GM19099 (cell line): ENCODE measurements around the gene TTC12.

Experiments used
- POLR2A ChIP-seq: IDR thresholded peaks from 3 replicates; pipeline ENCODE4 v1.6.1; 2011; ENCODE audit warnings: low read depth; ENCODE audit not compliant: insufficient read length; ENCODE audit errors: extremely low read depth

The TTC12 gene

DNA sequence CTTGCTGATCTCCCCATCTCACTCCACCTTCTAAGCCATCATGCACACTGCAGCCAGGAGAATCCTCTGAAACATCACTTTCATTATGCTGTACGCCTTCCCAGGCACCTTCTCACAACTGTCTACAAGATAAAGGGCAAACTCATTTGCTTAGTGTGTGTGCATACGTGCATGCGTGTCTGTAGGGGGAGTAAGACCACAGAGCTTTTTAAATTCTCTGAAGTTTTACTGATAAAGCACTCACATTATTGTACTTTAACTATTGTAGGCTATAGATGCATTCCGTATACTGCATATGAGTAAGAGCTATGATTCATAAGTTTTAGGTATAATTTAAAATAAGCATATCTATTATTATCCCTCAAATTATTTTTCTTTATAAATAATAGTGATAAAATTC, 57.9 kb downstream of the TTC12 start:
- TF ChIP-seq POLR2A, result no peak

DNA sequence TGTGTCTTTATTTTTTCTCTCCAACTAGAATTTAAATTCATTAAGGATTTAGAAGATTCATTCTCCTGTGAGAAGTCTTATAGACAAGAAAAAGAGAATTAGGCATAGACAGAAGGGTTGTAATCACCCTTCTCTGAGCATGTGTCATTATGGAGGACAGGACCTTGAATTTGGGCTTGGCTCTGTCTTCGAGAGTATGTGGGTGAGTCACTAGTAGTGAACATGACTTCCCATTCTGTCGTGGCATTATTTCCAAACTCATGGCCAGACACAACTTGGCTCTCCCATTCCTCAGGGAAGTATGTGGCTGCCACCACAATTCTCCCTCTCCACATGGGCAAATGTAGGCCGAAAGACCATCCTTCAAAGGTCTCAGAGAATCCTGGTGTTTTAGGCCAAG, 58.9 kb downstream of the TTC12 start:
- TF ChIP-seq POLR2A, result no peak

- no peak for TF ChIP-seq POLR2A
Observed at GRCh38 chr11:113373981-113374560, 59.7 kb downstream of the TTC12 start.

DNA sequence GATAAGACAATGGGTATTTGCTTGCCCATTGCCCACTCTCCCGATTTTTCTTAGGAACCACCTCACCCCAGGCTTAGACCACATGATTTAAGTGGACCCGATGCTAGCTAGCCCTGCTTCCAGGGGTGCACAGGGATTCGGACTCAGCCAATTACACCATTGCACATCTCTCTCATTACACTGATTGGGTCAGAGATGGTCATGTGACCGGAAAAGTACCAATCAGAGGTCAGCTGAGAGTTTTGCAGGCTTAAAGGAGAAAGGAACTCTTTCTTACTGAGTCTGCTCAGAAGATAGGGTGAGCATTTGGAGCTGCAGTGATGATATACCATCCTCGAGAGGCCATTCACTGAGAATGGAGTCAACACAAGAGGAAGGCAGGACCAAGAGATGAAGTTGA, 61.0 kb downstream of the TTC12 start:
- no peak for TF ChIP-seq POLR2A

- TF ChIP-seq POLR2A, result no peak
Observed at GRCh38 chr11:113376156-113376555, 61.8 kb downstream of the TTC12 start.

GRCh38 chr11:113377681-113378412, 63.5 kb downstream of the TTC12 start:
- TF ChIP-seq POLR2A, result no peak

DNA sequence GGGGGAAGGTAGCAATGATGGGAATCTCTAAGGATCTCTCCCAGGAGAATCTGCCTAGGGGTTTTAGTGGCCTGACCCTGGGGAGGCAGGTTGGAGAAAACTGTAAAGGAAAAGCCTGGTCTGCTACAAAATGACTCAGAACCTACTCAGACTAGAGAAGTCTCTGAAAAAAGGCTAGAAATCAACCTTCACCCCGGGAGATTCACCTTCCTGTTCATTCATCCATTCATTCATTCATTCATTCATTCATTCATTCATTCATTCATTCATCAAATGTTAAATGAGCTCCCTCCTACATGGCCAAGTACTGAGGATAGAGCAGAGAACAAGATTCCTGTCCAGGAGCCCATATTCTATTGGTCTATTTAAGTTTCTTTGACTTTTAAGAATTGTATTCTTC, 64.3 kb downstream of the TTC12 start:
- no peak for TF ChIP-seq POLR2A

DNA sequence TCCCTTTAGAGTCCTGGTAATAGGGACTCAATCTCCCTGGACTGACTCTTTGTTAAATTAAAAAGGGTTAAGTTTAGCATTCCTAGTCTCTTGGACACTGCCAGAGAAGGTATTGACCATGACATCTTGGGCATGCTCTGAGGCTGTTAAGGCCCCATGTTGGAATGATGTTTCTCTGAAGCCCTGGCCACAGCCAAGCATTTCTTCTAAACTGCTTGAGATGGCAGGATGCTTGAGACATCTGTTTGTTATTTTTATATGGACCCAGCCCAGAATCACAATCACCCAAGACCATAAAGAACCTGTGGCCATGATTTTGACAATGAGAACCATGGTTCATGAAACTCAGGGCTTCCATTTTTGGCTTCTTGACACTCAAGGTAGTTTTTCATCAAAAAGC, 67.7 kb downstream of the TTC12 start:
- no peak for TF ChIP-seq POLR2A

GRCh38 chr11:113384551-113384950, 70.2 kb downstream of the TTC12 start:
- no peak for TF ChIP-seq POLR2A

DNA sequence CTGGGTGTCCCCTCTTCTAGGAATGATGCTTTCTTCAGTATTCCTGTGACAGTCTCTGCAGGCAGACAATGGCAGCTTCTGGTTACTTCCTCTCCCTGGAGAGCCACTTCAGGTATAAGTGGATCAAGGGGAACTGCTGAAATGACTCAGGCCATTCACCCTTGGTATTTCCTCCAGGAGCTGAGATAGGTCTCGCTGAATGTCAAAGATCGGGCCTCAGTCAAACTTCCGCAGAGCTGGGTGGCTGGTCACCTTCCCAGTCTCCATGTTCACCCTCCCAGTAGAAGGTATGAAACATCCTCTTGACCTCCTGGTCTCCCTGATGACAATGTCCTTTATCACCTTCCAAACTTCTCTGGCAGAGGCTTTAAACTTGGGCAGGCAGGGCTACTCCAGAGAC, 71.4 kb downstream of the TTC12 start:
- no peak for TF ChIP-seq POLR2A

GRCh38 chr11:113386866-113387265, 72.5 kb downstream of the TTC12 start:
- TF ChIP-seq POLR2A, result no peak

- TF ChIP-seq POLR2A, result no peak
Observed at GRCh38 chr11:113387605-113388211, 73.3 kb downstream of the TTC12 start, which contains the start of gene ANKK1. TSS of gene ANKK1 (plus strand) at chr11:113387779. CDS start at chr11:113387885, 106 bp downstream.

DNA sequence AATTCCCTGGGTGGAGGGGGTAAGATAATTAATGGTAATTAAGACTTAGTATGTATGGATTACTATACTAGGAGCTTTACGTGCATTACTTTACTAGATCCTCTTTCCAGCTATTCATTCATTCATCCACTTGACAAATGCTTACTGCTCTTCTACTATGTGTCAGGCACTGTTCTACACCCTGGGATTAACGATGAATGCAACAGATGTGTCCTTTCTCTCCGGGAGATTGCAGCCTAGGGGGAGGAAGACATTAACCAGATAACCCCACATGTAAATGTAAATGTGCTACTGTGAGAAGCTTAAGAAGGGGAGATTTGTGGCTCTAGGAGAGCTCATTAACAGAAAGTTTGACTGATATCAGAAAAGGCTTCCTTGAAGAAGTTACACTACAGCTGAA, 74.9 kb downstream of the TTC12 start:
- no peak for TF ChIP-seq POLR2A

GRCh38 chr11:113392236-113392921, 78.0 kb downstream of the TTC12 start:
- TF ChIP-seq POLR2A, result no peak

DNA sequence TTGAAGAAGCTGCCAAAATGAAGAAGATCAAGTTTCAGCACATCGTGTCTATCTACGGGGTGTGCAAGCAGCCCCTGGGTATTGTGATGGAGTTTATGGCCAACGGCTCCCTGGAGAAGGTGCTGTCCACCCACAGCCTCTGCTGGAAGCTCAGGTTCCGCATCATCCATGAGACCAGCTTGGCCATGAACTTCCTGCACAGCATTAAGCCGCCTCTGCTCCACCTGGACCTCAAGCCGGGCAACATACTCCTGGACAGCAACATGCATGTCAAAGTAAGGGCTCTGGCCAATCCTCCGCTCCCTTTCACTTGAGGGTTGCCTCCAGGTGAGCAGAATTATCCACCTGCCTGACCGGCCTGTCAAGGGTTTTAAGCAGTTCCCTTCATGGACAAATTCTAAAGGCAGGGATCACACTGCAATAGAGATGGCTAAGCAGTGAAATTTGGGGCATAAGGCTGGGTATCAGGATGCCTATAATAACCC, 79.2 kb downstream of the TTC12 start:
- no peak for TF ChIP-seq POLR2A
